Stimulated activated naive CD4-positive, alpha-beta T cell (primary cell): ENCODE results near the gene WTIP.

ENCODE experiments used
- DNase-seq, 6 experiments: peaks; one replicate each; lab custom pipeline; 2025; lab: John Stamatoyannopoulos, UW

The WTIP gene

GRCh38 chr19:34479396-34479795 lies 2.2 kb upstream of the WTIP start:
- DNase-seq, result no peak

- DNase-seq, result no peak
These were observed 1.1 kb upstream of the WTIP start for GRCh38 chr19:34480491-34480890.

- no peak for DNase-seq
These were observed 362 bp downstream of the WTIP start for GRCh38 chr19:34481861-34482379.

- DNase-seq, result no peak
These were observed 1.1 kb downstream of the WTIP start for GRCh38 chr19:34482380-34483250.

- DNase-seq, result no peak
These were observed 2.8 kb downstream of the WTIP start for GRCh38 chr19:34484328-34484727.

- DNase-seq, result no peak
These were observed 4.3 kb downstream of the WTIP start for GRCh38 chr19:34485831-34486230.

- DNase-seq, result no peak
These were observed 6.1 kb downstream of the WTIP start for GRCh38 chr19:34487651-34488051.

GRCh38 chr19:34489175-34489574 lies 7.6 kb downstream of the WTIP start:
- DNase-seq, result no peak

GRCh38 chr19:34490141-34490766 lies 8.7 kb downstream of the WTIP start:
- no peak for DNase-seq

- no peak for DNase-seq
These were observed 11.6 kb downstream of the WTIP start for GRCh38 chr19:34493038-34493648.

GRCh38 chr19:34493649-34494044 lies 12.1 kb downstream of the WTIP start:
- DNase-seq, result no peak

GRCh38 chr19:34494601-34495000 lies 13.0 kb downstream of the WTIP start:
- DNase-seq, result no peak

GRCh38 chr19:34495416-34495815 lies 13.9 kb downstream of the WTIP start:
- DNase-seq, result no peak

- no peak for DNase-seq
These were observed 15.7 kb downstream of the WTIP start for GRCh38 chr19:34497112-34497805.

- DNase-seq, result no peak
These were observed 17.7 kb downstream of the WTIP start for GRCh38 chr19:34499155-34499834.

GRCh38 chr19:34500656-34501120 lies 19.1 kb downstream of the WTIP start:
- DNase-seq, result peak in 1 of 6 experiments; percentile 27

GRCh38 chr19:34501339-34502320 lies 20.1 kb downstream of the WTIP start:
- DNase-seq, result peak; percentile 53 to 81 (median 74)

- no peak for DNase-seq
These were observed 21.2 kb downstream of the WTIP start for GRCh38 chr19:34502582-34503411.

GRCh38 chr19:34503531-34504272 lies 22.1 kb downstream of the WTIP start:
- DNase-seq, result no peak
